Measurements from ENCODE around the gene NCBP3.

- no peak for TF ChIP-seq SP1 (IDR thresholded peaks at IDR 0.05; ENCODE audit: low read depth, low read length)
- TF ChIP-seq CREB1 (IDR thresholded peaks at IDR 0.05), result no peak
- no peak for TF ChIP-seq RAD21 (IDR thresholded peaks at IDR 0.05 in 1 of 2, conservative IDR thresholded peaks at IDR 0.05 in 1 of 2; ENCODE audit: low read depth in 2 of 2, low read length in 2 of 2)
- TF ChIP-seq TBP (IDR thresholded peaks at IDR 0.05; ENCODE audit: low read depth, low read length), result no peak
- no peak for TF ChIP-seq TAF1 (IDR thresholded peaks at IDR 0.05; ENCODE audit: low read depth, low read length)
- TF ChIP-seq EGR1 (IDR thresholded peaks at IDR 0.05; ENCODE audit: borderline replicate concordance, low read depth, low read length), result no peak
- no peak for TF ChIP-seq JUND (IDR thresholded peaks at IDR 0.05; ENCODE audit: low read length)
- TF ChIP-seq, protein P1, sequence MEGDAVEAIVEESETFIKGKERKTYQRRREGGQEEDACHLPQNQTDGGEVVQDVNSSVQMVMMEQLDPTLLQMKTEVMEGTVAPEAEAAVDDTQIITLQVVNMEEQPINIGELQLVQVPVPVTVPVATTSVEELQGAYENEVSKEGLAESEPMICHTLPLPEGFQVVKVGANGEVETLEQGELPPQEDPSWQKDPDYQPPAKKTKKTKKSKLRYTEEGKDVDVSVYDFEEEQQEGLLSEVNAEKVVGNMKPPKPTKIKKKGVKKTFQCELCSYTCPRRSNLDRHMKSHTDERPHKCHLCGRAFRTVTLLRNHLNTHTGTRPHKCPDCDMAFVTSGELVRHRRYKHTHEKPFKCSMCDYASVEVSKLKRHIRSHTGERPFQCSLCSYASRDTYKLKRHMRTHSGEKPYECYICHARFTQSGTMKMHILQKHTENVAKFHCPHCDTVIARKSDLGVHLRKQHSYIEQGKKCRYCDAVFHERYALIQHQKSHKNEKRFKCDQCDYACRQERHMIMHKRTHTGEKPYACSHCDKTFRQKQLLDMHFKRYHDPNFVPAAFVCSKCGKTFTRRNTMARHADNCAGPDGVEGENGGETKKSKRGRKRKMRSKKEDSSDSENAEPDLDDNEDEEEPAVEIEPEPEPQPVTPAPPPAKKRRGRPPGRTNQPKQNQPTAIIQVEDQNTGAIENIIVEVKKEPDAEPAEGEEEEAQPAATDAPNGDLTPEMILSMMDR (IDR thresholded peaks at IDR 0.05; ENCODE audit: control extremely low read depth in 1 of 3, insufficient read depth in 1 of 3, low read depth in 1 of 3, low read length in 3 of 3), result no peak
- TF ChIP-seq CBX8 (IDR thresholded peaks at IDR 0.05; ENCODE audit: borderline replicate concordance, low read depth, low read length), result no peak
Measured at GRCh38 chr17:3867606-3868005, 21.6 kb upstream of the NCBP3 start.
